Right ventricle myocardium inferior (tissue), 1 donor: ENCODE measurements around the gene ECSIT. TPM values are rescaled to one million over a fixed set of nuclear protein-coding genes. Genes with fewer than 3 reads are reported as not detected.

ENCODE experiments used
- ATAC-seq: fragments of 200-7000 bp; cut with Tn5 transposase; one replicate; pipeline ENCODE4 v1.9.1; 2020; ENCODE audit warnings: mild to moderate bottlenecking, moderate library complexity
- DNase-seq: peaks from one replicate; pipeline ENCODE4 v3.0.0; 2021; ENCODE audit errors: missing footprints
- intact Hi-C: fragments of 100-400 bp; cut with DNase I; formaldehyde crosslinking; loops from one replicate; pipeline ENCODE4 v1.11.0; 2022
- total RNA-seq: library from RNA; stranded (reverse); fragmentation: NEBNext Ultra II Directional; extraction: Animal tissue kit (Norgen Biotek cat#: 25700); gene quantifications from one replicate; pipeline ENCODE4 v1.2.1, GENCODE V29; 2021
- donor health status: DM: no; HTN: yes; CAD: no; lungs with severe emphysema.

The ECSIT gene
- total RNA-seq, 1 donor from 2014 or later, result 172 TPM

GRCh38 chr19:11507370-11508078, 21.4 kb downstream of the ECSIT start:
- DNase-seq (no peak), ATAC-seq (no peak)
- intact Hi-C loops, result no loop called here

GRCh38 chr19:11506967-11507366, 22.0 kb downstream of the ECSIT start:
- intact Hi-C loops, result no loop called here
- no peak for DNase-seq
- ATAC-seq, result no peak

GRCh38 chr19:11506101-11506555, 22.8 kb downstream of the ECSIT start:
- DNase-seq, result peak; percentile 81
- intact Hi-C loops, result no loop called here
- peak; percentile 9 for ATAC-seq

GRCh38 chr19:11505504-11506100, 23.3 kb downstream of the ECSIT start, which contains the start of gene ZNF653:
Gene ZNF653 (minus strand): TSS chr19:11505839. CDS start chr19:11505786, 53 bp downstream.
- peak; percentile 95 for DNase-seq
- ATAC-seq, result peak; percentile 85
- intact Hi-C loops, result loop anchor here (1.0 to 2.0 kb wide), 2 partner anchors 24 to 71 kb away; partner anchors contain the start of genes ECSIT, ODAD3 and PRKCSH

- intact Hi-C loops, result loop anchor here (1.0 to 2.0 kb wide), 2 partner anchors 24 to 70 kb away; partner anchors contain the start of genes ECSIT, ODAD3 and PRKCSH
- DNase-seq, result peak; percentile 98
- ATAC-seq, result peak; percentile 96
These were observed 23.9 kb downstream of the ECSIT start for GRCh38 chr19:11505032-11505503.

GRCh38 chr19:11504502-11505031, 24.4 kb downstream of the ECSIT start:
- no peak for ATAC-seq
- no peak for DNase-seq
- intact Hi-C loops, result loop anchor here (1.0 to 5.0 kb wide), 3 partner anchors 25 to 132 kb away; partner anchors contain the start of genes ECSIT, ODAD3, PRKCSH and SWSAP1

GRCh38 chr19:11499890-11500420, 29.0 kb downstream of the ECSIT start:
- no peak for ATAC-seq
- intact Hi-C loops, result loop anchor here (5.0 kb wide), 2 partner anchors 87 to 128 kb away; partner anchors contain the start of gene SWSAP1
- peak; percentile 27 for DNase-seq

GRCh38 chr19:11499220-11499726, 29.7 kb downstream of the ECSIT start:
- ATAC-seq (no peak), DNase-seq (no peak)
- intact Hi-C loops, result loop anchor here (5.0 kb wide), 1 partner anchor 88 kb away; no protein-coding TSS in a partner anchor

GRCh38 chr19:11496391-11497163, 32.4 kb downstream of the ECSIT start:
- ATAC-seq (no peak), DNase-seq (peak; percentile 77)
- intact Hi-C loops, result loop anchor here (5.0 kb wide), 1 partner anchor 91 kb away; no protein-coding TSS in a partner anchor

- intact Hi-C loops, result loop anchor here (5.0 kb wide), 1 partner anchor 91 kb away; no protein-coding TSS in a partner anchor
- ATAC-seq, result no peak
These were observed 33.0 kb downstream of the ECSIT start for GRCh38 chr19:11495885-11496284.

GRCh38 chr19:11495481-11495880, 33.5 kb downstream of the ECSIT start:
- DNase-seq (no peak), ATAC-seq (no peak)
- intact Hi-C loops, result loop anchor here (5.0 kb wide), 1 partner anchor 92 kb away; no protein-coding TSS in a partner anchor

More at GRCh38 chr19:11495885-11496284, 33.0 kb downstream of the ECSIT start:
- peak; percentile 70 for DNase-seq

- intact Hi-C loops, result loop anchor here (5.0 kb wide), 1 partner anchor 93 kb away; no protein-coding TSS in a partner anchor
- no peak for ATAC-seq
- no peak for DNase-seq
These were observed 34.2 kb downstream of the ECSIT start for GRCh38 chr19:11494634-11495285.

GRCh38 chr19:11489378-11489777, 39.6 kb downstream of the ECSIT start:
- intact Hi-C loops, result no loop called here
- no peak for ATAC-seq
- peak; percentile 40 for DNase-seq

GRCh38 chr19:11486661-11487503, 42.1 kb downstream of the ECSIT start:
- intact Hi-C loops, result no loop called here
- DNase-seq (no peak), ATAC-seq (no peak)

- intact Hi-C loops, result no loop called here
- ATAC-seq, result no peak
- no peak for DNase-seq
These were observed 43.6 kb downstream of the ECSIT start for GRCh38 chr19:11485245-11485837.
